Activated naive CD8-positive, alpha-beta T cell treated with anti-CD3 and anti-CD28 coated beads, Interleukin-2, amount 50 U/mL, for 16 hours (primary cell): ENCODE measurements around the gene NCBP3.
"Not testable (repeated sequence)": the region's sequence is repeated elsewhere in the genome, so short reads cannot be mapped to it uniquely, and the experiment has no call there.

ENCODE experiments used
- DNase-seq: peaks from one replicate; pipeline ENCODE4 v3.0.0-alpha.2; 2020; ENCODE audit warnings: low read depth, low spot score

Gene NCBP3

DNA sequence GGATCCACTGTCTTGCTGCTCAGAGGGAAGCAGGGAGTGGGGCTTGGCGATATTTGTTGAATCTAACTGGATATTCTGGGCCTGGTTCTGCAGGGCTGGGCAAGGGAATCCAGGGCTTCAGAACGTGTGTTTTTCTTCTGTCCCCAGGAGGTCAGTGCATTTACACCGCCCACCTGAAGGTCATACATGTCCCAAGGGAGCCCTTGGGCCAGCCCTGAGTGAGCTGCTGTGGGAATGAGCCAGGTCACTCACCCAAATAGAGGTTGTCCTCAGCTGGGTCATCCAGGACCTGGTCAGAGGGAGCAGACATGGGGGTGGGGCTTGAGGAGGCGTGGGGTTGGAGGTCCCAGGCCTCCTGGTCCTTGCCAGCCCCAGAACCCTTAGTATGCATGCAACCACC lies 36.2 kb upstream of the NCBP3 start:
- DNase-seq, result no peak

DNA sequence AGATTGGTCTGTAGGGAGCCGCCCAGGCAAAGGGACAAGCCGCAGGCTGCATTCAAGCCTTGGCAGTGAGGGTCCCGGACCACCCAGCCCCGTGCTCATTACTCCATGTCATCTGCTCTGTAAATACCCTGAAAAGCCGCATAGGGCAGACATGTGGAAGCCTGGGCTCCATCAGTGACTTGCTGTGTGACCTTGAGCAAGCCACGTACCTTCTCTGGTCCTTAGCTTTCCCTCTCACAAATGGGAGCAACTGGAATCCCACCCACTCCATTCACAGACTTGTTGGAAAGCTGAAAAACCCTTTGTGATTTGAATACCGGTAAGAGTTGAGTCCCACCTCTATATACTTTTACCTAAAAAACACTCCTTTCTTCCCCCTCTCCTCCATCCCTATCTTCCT lies 34.9 kb upstream of the NCBP3 start:
- DNase-seq, result no peak

DNA sequence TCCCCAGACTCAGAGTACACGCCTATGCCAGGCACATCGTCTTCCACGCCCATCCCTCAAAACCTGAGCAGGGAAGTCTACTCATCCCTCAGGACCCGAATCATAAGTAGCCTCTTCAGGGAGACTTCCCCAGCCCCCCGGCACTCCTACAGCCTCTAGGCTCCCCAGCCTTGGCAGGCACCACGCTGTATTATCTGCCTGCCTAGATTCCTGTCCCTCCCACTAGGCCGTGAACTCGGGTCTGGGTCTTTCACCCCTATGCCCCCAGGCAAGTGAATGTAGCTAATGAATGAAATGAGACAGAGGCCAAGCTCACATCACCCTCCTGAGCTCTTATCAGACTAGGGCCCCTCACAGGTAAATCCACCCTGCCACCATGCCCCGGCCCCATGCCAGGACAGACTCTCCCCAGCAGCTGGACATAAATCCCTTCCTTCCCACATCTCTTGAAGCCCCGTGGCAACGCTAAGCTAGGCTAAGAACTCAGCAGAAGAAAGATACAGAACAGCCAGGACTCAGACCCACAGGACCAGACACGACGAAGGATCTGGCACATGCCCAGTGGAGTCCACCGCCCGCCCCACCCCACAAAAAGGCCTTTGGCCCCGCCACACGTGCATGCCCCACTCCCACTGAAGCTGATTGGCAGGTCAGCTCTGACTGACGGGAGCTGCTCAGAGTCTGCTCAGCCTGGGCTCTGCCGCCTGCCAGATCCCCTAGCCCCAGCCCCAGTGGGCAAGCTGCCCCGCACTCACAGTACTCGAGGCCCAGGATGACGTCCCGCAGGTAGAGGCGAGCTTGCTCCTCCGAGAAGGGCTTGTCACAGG lies 33.8 kb upstream of the NCBP3 start:
- DNase-seq, result no peak

DNA sequence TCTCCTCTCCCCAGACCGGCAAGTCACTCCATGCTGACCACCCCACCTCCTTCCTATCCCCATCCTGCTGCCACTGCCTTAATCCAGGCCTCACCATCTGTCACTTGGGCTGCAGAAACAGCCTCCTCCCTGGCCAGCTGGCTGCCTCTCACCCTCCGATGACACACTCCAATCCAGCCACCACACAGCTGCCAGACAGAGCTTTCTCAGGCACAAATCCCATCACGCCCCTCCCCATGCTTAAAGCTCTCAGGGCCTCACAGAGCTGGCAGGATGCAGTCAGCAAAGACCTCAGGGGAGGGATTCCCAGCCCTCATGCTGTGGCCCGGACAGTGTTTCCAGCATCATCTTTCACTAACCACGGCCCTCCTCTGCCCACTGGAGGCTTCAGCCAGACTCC lies 33.1 kb upstream of the NCBP3 start:
- no peak for DNase-seq

DNA sequence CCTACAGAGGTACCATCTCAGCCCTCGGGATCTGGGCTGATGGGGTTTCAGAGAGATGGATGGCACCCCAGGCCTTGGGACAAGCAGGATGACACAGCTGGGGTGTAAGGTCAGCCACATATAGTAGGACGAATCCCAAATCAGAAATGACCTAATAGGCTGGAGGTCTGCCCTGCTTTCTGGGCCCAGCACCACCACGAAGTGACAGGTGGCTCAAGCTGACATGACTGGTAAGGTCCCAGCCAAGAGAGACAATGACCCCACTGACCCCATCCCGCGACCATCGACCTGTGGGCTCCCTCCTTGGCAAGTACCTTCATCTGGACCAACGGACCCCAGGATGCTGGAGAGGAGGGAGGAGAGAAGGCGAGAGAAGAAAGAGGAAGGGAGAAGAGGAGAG lies 31.2 kb upstream of the NCBP3 start:
- DNase-seq, result no peak

DNA sequence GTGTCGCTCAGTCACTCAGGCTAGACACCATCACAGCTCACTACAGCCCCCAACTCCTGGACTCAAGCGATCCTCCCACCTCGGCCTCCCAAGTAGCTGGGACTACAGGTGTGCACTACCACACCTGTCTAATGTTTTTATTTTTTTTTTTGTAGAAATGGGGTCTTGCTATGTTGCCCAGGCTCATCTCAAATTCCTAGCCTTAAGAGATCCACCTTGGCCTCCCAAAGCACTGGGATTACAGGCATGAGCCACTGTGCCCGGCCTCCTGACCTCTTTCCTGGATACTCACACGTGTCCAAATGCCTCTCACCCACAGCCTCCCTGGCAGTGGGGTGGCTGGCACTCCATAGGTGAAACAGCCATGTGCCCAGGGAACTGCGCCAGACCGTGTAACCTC lies 29.3 kb upstream of the NCBP3 start:
- no peak for DNase-seq

DNA sequence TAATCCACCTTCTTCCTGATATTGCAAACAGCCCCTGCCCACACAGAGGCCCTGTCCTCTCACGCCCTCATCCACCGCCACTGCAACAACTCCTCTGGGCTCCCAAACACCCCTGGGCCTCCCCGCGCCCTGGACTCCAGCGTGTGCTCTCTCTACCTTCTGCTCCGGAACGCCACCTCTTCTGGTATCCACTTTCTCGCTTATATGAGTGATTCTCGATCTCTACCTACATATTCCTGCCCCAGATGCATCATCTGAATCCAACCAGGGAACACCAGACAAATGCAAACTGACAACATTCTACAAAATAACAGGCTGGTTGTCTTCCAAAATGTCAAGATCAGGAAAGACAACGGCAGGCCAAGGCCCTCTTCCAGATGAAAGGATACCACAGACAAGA lies 27.8 kb upstream of the NCBP3 start:
- no peak for DNase-seq

DNA sequence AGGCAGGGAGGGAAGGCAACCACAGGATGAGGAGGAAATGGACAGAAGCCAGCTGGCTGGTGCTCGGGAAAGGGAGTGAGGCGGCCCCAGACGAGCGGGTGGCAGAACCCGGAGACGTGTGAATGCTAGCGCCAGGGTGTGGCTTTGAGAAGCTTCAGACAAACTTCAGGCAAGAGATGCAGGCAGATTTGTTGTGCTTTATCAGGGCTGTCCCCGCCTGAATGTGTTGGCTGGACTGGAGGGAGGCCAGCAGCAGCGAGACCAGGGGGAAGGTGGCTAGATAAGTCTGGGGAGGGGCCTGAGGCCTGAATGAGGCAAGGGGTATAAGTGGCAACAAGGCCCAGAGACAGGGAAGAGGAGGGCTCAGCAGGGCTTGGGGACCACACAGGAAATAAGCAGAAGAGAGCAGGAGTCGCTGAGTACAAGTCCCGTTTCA lies 24.8 kb upstream of the NCBP3 start:
- no peak for DNase-seq

DNA sequence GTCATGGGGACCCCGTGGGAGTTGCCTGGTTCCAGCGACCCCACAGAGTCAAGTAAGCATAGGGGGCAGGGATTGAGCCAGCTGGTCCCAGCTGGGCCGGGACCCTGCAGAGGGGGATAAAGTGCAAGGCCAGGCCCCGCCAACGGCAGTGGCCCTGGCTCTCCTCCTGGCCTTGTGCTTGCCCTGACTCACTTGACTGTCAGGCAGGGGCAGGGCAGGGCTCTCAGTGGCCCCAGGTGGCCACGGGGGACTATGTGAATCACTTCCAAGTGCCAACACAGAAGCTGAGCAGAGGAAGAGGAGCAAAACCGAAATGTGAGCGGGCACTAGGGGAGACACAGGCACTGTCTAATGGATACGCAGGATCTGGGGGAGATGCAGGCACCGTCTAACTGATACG lies 21.6 kb upstream of the NCBP3 start:
- DNase-seq, result no peak

DNA sequence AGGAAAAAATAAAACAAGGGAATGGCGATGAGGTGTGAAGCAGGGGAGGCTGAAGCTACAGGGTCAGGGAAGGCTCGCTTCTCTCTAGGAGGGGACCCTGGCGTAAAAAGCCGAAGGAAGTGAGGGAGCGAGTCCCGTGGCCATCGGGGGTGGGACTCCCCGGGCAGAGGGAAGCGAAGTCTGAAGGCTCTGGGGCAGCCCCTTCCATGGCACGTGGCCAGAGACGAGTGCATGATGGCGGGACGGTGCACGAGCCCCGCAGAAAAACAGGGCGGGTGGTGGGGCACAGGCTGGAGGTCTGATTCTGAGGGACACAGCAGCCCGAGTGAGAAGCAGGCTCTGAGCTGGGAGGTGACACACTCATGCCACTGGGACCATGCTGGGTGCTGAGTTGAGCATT lies 21.1 kb upstream of the NCBP3 start:
- no peak for DNase-seq

DNA sequence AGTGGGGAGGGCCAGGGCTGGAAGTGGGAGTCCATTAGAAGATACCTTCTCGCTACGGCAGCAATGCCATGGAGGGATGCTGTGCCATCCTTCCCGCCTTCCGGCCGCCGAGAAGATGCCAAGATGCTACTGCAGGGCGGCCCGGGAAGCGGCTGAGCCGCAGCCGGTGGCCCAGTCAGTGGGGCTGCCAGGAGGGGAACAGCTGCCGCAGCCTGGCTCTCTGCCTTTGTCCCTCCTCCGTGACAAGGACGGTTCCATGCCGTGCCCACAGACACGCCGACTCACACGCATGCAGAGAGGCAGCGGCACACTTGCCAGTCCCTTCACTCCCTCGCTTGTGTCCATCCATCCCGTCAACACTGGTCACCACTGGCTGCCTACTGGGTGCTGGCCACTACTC lies 20.2 kb upstream of the NCBP3 start:
- no peak for DNase-seq

DNA sequence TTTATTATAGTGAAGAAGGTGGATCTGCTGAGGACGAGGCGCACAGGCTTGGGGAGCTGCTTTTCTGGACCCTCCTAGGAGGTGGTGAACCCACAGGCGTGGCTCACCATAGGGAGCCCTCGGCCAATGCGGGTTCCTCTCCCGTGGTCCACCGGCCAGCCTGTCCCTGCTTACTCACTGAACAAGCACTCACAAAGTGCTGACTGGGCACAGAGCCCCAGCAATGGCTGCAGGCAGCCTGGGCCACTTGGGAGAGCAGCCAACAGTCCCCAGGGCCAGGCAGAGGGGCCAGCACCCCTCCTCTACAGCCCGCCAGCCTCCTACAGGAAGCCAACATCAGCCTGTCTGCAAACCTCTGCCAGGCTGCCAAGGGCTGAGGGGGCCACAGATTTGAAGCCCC lies 19.1 kb upstream of the NCBP3 start:
- no peak for DNase-seq

DNA sequence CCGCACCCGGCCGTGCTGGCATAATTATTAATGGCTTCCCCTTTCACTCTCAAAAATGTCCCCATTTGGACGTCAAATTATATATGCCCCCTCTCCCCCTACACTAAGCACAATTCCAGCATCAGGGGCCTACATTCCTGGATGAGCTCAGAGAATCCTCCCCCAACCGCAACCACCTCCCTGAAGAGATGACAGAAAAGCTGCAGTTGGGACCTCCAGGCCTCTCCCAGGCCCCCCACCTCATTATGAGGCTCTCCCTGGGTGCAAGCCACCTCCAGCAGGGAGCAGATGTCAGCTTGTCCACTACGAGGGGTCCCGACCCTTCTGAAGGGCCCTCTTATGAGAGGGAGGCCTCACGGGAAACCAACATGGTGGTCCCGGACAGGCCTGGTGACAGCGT lies 18.5 kb upstream of the NCBP3 start:
- DNase-seq, result no peak

DNA sequence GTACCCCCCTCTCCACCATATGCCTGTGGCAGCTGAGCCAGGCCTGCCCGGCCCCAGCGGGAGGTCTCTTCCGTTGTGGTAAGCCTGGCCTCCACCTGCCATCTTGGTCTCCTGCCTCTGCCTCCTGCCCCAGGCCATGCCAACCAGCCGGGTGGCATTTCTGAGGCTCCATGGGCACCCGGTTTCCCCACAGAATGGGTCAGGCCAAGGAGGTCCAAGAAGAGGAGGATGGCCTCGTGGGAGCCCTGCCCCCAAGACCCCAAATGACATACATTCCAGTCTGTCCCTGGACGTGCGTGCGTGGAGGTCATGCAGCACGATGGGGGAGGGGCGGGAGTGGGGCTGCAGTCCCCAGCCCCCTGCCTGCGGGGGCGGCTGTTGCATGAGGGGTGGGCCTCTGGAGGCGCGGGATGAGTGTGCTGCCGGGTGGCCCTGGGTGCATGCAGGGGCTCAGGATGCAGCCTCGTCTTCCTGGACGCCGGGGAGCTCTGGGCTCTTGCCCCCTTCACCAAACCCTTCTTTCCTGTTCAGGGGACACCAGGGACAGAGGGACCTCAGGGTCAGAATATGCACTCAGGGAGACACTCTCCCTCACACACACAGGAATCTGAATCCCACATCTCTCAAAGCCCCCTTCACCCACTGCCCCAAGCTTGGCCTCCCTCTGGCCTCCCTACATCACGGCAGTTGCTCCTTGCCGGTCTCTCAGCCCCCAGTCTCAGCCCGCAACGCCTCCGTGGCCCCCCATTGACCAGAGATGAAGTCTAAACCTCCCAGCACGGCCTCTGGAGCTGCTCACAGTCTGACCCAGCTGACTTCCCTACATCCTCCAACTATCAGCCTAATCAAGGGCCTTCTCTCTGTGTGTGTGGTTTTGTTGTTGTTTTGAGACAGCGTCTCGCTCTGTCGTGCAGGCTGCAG lies 16.0 kb upstream of the NCBP3 start:
- DNase-seq, result no peak

DNA sequence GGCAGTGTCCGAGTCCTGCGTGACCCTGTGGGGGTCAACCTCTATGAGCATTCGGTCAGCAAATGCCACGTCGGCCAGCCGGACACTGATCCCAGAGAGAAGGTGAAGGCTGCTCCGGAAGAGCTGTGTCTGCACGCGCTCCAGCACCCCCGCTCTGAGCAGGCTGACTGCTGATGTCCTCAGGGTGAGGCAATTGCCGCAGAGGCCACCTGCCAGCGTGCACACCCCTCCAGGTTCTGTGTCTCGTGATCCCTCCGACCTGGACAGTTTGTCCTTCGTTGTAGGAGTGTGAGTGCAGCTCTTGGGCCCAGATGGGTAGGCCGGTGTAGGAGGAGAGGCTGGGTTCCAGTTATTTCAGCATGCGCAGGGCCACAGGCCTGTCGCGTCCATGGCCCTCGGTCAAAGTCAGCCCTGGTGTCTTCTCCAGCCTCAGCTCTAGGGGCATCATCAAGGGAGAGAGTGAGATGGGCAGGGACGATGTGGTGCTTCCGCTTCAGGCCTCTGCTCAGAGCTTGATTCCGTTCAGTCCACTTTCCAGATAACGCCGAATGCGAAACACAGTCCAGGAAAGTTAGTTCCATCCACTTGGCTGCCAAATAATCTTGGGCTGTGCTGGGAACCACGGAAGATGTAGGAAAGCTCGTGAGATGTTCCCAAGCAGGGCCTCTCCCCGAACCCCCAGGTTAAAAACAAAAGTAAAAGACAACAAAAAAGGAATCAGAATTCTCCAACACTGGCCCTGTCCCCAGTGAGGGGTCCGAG lies 15.1 kb upstream of the NCBP3 start:
- DNase-seq, result no peak

DNA sequence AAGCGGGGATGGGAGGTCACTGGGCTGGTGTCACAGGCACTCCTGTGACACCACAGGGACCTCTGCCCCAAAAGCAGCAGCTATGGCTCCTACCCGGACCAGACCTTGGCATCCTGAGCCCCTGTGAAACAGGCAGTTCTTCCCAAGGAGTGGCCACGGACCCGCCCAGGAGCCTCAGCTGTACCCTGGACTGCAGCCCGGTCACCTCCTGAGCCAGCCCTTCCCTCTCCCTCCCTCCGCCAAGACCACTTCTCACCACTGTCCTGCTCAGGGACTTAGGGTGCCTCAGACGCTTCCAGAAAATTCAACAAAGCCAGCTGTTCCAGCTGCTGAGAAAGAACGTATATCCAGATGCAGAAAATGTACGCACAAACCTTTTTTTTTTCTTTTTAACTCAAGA lies 13.9 kb upstream of the NCBP3 start:
- no peak for DNase-seq

DNA sequence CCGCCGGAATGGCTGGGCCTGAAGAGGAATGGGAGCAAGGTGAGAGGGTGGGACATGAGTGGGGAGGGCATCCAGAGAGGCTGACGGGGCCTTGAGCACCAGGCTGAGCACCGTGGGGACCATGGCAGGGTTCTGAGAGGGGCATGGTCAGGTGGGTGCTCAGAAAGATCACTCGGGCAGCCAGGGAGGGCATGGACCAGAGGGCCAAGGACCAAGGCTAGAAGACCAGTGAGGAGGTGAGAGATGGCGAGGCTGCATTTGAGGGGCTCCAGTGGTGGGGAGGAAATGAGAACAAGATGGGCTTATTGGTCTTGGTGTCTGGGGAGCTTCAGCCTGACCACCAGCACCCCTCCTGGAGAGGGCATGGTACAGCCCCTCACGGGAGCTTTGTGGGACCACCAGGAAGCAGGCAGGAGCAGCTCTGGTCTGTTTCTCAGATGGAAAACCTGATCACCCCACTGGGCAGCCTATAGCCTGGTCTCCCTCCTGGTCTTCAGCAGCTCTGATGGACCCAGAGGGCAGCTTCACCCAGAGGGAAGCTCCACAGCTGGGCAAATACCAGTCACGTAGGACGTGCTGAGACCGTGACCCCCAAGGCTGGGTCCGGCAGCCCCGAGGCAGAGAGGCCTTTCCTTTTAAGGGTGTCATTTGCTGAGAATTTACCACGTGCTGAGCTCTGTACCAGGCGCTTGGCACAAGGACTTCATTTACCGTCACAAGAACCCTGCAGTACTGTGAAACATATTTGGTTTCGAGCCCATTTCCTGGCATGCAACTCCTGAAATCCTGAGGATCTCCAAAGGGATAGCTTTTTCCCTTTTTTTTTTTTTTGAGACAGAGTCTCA lies 11.4 kb upstream of the NCBP3 start:
- DNase-seq, result no peak

DNA sequence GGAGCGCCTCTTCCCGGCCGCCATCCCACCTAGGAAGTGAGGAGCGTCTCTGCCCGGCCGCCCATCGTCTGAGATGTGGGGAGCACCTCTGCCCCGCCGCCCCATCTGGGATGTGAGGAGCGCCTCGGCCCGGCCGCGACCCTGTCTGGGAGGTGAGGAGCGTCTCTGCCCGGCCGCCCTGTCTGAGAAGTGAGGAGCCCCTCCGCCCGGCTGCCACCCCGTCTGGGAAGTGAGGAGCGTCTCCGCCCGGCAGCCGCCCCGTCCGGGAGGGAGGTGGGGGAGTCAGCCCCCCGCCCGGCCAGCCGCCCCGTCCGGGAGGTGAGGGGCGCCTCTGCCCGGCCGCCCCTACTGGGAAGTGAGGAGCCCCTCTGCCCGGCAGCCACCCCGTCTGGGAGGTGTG lies 8.2 kb upstream of the NCBP3 start:
- DNase-seq, result not testable (repeated sequence)

DNA sequence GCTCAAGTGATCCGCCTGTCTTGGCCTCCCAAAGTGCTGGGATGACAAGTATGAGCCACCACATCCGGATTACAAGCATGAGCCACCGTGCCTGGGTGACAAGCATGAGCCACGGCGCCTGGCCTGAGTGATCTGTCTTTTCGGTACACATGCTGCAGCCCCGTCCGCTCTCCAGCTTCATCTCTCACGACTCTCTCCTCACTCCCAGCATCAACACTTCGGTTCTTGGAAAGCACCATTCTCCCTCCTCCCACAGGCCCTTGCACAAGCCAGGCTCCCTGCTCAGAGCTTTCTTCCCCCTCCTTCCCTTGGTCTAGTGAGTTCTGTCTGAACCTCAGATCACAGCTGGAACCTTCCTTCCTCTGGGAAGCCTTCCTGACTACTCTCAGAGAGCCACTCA lies 6.5 kb upstream of the NCBP3 start:
- DNase-seq, result no peak

DNA sequence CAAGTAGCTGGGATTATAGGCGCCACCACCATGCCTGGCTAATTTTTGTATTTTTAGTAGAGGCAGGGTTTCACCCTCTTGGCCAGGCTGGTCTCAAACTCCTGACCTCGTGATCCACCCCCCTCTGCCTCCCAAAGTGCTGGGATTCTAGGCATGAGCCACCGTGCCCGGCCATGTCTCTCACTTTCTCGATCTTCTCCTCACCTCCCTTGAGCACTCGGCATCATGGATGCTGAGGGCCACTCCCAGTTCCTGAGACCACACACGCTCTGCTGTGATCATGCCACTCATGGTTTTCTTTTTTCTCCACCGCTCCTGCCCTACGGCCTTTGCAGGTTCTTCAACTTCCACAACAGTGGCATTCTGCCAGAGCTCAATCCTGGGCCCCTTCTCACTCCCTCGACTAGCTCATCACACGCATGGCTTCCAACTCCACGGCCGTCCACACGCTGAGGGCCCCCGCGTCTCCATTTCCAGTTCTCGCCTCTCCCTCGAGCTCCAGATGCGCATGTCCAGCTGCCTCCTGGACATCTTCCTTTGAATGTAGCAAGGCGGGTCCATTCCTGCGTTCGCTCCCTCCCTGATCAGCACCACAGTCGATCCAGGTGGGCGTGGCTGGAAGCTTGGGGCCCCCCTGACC lies 5.5 kb upstream of the NCBP3 start:
- no peak for DNase-seq
